Activated T-cell treated with anti-CD3 and anti-CD28 coated beads for 4 hours (primary cell): Measurements from ENCODE around the gene CEP72.
"Not testable (repeated sequence)": the region's sequence is repeated elsewhere in the genome, so short reads cannot be mapped to it uniquely, and the experiment has no call there.

Source experiments
- DNase-seq: peaks from one replicate; pipeline ENCODE4 v3.0.0-alpha.2; 2020

The CEP72 gene

DNA sequence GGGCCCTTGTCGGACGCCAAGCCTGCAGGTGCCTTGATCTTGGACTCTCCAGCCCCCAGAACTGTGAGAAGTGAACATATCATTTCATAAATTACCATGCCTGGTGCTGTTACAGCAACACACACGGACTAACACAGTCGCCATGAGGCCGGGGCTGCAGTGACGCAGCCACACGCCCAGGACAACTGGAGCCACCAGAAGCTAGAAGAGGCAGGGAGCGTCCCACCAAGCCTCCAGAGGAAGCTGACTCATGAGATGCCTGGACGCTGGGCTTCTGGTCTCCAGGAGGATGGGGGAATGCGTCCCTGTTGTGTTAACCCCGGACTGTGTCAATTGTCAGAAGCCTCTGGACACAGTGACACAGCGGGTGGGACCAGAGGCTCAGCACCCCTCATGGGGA lies 74.8 kb downstream of the CEP72 start:
- DNase-seq = not testable (repeated sequence)

DNA sequence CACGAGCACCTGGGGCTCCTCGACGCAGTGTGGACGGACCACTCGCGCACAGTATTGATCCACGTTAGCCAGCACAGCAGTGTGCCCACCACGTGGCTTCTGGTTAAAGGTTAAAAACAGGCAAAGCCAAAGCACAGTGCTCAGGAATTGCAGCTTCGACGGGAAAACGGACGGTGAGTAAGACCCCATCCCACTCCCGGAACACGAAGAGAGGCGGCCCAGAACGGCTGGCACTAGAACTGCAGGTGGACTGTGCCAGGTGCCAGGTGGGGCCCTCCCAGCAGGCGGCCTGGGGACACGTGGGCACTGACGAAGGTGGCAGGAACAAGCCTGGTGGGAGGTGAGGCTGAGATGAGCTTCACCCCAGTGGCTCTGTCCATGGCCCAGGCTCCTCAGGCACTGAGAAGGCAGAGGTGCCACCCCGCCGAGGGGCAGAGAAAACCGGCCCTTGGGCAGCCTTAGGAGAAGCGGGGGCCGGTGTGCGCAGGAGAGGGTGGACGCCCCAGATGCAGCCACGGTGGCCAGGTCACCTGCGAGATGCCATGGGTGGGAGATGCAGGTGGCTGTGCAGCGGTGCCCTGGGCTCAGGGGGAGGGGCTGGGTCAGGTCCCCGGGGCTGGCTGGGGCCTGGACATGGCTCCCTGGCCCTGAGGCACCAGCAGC lies 76.3 kb downstream of the CEP72 start:
- not testable (repeated sequence) for DNase-seq

DNA sequence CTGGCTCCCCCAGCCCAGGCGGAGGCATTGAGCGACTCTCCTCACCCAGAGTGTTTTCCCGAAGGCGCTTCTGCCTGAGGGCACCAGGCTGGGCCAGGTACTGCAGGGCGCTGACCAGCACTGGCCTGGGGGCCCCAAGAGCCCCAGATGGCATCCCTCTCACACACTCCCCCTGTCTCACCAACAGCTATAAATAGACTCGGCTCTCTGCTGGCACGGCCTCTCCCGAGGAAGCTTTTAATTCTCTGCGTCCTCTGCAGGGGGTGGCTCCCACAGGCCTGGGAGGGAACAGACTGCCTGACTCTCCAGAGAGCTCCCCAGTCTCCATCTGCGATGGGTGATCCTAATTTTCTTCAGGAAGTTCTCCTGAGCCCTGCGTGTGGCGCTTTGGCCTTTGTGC lies 78.2 kb downstream of the CEP72 start:
- DNase-seq = not testable (repeated sequence)

DNA sequence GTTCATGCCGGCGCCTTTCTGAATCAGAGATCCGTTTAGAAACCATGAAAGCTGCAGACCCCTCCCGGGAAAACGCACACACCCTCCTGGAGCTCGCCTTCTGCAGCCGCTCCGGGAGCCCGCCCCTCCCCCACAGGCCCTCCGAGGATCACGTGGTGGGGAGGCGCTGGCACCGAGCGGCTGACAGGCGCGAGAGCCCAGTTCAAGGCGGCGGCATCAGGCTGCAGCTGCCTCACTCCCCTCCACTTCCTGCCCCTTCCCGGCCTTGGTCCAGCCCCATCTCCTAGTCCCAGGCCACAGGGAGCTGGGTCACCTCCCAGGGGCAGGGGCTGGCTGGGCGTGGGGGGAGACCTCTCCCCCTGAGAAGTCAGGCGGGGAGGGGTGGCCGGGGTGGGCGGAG lies 78.9 kb downstream of the CEP72 start:
- DNase-seq = not testable (repeated sequence)

DNA sequence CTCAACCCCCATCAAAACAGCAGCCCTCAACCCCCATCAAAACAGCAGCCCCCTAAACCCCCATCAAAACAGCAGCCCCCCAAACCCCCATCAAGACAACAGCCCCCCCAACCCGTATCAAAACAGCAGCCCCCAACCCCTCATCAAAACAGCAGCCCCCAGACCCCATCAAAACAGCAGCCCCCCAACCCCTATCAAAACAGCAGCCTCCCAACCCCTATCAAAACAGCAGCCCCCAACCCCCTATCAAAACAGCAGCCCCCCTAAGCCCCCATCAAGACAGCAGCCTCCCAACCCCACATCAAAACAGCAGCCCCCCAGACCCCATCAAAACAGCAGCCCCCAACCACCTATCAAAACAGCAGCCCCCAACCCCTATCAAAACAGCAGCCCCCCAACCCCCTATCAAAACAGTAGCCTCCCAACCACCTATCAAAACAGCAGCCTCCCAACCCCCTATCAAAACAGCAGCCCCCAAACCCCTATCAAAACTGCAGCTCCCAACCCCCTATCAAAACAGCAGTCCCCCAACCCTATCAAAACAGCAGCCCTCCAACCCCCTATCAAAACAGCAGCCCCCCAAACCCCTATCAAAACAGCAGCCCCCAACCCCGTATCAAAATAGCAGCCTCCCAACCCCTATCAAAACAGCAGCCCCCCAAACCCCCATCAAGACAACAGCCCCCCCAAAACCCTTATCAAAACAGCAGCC lies 79.8 kb downstream of the CEP72 start:
- no peak for DNase-seq

DNA sequence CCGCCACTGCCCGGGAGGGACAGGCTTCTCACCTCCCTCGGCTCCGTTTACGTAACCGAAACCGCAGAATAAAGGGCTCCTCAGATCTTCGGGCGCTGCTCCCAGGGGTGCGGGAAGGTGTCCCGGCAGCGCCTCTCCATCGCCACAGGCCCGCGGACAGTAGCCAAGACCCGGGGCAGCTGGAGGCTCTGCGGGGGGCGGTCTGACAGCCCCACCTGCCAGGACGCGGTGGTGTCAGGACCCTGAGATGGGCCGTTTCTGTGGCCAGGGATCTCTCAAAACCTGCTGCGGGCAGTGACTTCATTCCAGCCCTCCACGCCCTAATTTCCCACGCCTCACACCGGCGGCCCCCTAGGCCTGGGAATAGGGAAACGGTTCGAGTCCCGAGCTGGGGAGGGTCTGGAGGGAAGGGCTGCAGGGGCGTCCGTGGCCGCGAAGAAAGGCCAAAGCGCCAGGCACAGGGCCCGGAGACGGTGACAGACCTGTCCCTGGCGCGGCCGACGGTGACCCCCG lies 80.4 kb downstream of the CEP72 start:
- DNase-seq = not testable (repeated sequence)

DNA sequence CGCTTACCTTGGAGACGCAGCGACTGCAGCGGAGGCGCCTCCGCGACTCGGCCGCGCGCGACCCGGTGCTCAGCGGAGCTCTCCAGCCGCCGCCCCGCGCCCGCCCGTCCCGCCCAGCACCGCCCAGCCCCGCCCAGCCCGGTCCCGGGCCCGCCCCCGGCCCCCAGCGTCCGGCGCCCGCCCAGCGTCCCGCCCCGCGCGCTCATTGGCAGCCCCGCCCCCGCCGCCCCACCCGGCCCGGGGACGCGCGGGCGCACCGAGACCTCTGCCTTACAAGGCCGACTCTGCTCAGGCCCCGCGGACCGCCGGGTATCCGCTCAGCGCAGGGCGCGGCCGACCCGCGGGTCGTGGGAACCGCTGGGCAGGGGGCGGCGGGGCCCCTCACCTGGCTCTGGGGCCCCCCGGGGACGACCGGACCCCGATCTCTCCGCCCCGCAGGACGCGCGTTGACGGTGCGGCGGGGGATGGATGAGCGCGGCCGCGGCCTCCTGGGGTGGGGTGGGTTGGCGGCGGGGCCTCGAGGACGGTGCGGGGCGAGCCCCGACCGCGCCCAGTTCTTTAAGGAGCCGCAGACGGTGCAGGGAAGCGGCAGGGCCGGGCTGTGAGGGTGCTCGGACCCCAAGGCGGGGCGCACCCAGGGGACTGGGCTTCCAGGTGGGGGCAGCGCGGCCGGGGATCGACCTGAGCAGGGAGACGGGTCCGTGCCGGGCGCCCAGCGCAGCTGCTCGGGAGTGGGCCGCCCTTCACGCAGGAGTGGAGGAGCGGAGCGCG lies 81.3 kb downstream of the CEP72 start, which contains the start of gene TPPP:
Gene TPPP (minus strand): TSS at position 82 of the 771 bp plus-strand sequence. CDS start 15,292 bp downstream, outside the sequence.
- peak; percentile 75 for DNase-seq

DNA sequence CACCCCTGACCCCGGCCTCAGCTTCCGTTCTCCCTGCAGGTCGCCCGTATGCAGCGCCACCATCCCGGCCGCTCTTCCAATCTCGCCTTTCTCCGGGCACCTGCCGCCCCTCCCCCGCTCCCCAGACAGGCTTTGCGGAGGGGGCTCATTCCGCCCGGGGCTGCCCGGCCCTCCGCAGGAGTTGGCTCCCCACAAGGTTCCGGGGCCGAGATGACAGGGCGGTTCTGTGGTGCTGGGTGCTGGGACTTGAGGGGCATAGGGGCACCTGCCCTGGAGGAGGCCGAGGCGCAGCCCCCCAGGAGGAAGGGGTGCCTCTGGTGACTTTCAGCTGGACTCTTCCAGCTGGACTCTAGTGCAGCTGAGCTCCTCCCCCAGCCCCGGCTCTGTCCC lies 81.9 kb downstream of the CEP72 start:
- DNase-seq = not testable (repeated sequence)

DNA sequence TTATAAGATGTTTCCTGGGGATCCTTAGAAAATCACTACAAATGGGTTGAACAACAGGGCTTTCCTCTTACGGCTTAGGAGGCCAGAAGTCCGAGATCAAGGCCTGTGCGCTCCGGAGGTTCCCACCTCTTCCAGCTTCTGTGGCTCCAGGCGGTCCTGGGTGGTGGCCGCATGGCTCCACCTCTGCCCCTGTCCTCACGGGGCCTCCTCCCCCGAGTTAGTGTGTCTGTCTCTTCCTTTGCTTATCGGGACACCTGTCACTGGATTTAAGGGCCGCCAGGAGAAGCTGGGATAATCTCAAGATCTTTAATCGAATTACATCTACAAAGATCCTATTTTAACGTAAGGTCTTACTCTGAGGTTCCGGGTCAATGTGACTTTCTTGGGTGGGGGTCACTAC lies 83.3 kb downstream of the CEP72 start:
- DNase-seq = not testable (repeated sequence)

DNA sequence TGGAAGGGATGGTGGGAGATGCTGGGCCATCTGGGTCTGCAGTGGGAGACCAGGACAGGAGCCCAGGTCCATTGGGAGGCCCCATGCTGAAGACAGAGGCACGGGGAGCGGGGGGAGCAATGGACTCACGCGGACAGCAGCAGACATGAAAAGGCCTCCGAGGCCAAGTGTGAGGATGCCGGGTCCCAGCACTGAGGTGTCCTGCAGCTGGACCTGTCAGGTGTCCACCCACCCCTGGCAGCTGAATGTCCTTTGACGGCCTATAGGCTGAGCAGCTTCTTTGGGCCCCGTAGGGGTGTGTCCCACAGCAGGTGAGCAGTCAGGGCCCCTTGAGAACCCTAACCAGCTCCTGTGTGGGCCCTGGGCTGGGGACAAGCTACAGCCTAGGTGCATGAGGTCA lies 84.1 kb downstream of the CEP72 start:
- DNase-seq = not testable (repeated sequence)

DNA sequence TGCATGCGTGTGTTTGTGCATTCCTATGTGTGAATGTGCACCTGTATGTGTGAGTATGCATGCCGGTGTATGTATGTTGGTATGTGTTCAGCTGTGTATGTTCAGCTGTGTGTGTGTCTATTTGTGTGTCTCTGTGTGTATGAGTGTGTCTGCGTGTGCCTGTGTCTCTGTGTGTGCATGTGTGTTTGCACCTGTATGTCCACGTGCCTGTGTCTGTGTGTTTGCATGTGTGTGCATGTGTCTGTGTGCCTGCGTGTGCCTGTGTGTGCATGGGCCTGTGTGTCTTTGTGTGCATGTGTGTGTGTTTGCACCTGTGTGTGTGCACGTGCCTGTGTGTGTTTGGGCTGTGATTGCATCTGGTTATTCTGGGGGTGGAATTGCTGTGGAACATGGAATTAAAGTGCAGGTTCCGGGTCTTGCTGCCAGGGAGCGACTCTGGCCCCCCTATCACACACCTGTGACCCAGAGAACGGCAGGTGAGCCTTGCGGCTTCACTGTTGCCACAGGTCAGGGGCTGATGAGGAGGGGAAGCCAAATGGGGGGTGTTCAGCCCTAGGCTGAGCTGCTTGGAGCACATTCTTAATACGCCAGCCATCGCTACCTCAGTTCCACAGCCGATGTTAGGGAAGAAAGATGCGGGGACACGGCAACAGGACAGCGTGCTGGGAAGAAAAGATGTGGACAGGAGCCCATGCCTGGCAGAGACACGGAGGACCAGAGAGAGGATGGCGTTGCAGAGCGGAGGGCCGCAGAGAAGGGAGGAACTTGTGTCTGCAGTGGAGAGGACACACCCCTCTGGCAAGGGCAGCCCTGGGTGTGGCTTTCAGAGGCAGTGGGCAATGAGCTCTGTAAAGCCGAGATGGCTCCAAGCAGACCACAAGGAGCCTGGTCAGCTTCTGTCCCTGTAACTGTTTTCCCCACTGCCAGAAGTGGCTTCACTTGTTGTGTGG lies 84.9 kb downstream of the CEP72 start:
- DNase-seq = not testable (repeated sequence)
